SHP77 treated with DMSO at 0.1 percent for 48 hours (cell line): ENCODE results near the gene FILIP1.
A peak's percentile ranks its signal among the peaks of the same experiment; 100 is the strongest.

Source experiments
- DNase-seq: peaks from one replicate; lab custom pipeline; 2025; lab: John Stamatoyannopoulos, UW

The FILIP1 gene

DNA sequence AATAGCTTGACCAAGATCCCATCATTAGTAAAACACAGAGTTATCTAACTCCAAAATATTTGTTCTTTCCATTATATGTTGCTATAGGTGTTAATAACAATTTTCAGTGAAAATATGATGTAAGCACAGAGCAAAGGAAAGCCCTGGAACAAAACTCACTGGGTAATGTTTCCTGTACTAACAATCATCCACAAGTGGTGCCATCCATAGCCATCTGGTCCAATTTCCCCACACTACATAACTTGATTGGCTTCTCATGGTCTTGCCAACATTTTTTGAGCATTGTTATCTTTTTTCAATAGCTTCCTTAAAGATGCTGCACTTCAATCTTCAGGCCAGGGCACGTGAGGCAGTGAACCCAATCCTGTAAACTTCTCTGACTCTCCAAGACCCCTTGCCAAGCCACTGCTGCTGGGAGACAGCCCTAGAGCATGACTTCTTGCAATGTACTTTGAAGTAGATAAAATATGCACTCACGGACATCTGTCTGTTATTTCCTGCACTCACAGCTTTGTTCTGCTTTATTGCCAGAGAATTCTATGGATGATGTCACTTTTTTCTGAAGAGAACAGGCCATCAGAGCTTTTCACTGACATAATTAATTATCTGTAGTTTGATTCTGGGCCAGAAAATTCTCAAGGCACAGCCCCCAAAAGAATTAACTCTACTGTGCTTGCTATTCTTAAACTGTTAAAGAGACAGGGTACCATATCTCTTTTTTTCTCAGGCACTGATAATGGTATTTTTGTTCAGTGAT lies 111.5 kb downstream of the FILIP1 start:
- no peak for DNase-seq

DNA sequence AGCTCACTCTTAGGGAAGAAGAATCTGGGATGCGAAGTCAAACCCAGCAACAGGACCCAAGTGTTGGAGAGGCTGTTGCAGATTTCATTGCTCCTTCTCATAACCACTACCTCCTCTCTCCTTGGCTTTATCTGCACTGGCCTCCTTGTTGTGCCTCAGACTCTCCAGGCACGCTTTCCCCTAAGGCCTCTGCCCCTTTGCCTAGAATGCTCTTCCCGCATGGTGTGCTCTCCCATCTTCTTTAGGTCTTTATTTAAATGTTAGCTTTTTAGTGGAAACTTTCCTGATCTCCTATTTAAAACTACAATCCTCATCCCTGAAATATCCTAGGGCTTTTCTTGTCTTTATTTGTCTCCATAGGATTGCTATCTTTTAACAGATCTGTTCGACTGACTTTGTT lies 114.1 kb downstream of the FILIP1 start:
- no peak for DNase-seq

DNA sequence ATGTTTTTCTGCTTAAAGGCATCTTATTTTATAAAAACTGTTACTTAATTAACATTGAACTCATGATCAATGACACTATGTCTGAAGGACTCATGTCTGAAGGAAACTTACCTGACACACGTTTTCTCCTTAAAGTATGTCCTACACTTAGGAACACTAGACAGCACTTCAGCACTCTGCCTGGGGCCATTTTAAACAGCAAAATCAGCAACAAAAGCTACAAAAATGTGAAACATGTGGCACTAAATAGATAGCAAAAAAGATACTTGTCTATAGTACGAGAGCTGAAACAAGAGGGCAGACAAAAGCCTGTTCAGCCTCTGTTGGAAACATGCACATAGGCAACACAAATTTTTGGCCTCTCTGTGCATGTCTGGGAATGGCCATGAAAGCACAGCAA lies 115.5 kb downstream of the FILIP1 start:
- DNase-seq = no peak

DNA sequence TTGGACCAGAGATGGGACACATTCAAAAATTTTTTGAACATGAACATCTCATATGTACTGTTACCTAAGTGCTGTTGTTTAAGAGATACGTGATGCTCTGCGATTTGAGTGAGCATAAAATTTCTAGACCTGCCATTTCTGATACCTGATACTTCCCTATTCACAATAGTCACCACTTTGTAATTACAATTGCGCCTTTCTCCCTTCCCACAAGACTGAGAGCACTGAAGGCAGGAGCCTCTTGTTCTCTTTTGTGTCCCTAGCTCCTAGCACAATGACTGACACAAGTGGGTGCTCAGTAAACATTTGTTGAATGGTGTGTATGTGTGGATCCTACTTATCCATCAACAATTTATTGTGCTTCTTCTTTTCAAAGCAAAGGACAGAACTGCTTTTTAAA lies 116.2 kb downstream of the FILIP1 start:
- no peak for DNase-seq

DNA sequence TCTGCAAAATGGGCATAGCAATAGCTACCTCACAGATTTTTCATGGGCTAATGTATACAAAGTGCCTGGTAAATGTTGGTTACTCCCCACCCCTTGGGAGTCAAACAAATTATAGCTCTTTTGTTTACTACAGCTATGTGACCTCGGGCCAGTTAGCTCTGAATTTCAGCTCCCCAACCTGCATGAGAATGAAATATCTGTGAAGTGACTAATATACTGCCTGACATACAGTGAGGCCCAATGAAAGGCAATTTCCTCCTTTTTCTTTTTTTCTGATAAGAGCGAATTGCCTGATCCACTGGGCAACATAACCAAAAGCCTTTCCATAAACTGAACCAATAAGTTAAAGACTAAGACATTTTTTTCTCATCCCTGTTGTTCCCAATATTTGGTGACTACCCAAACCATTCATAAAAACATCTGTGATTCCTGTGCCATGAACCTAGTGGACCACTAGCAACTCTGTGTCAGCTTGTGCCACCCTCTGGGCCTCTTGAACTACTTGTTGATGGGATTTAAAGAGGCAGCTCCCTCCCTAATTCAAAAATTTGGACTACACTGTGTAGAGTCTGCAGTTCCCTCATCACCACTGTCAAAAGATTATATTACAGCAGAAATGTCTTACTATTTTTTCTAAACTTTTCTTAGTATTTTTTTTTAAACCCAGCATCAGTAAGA lies 117.1 kb downstream of the FILIP1 start:
- no peak for DNase-seq

DNA sequence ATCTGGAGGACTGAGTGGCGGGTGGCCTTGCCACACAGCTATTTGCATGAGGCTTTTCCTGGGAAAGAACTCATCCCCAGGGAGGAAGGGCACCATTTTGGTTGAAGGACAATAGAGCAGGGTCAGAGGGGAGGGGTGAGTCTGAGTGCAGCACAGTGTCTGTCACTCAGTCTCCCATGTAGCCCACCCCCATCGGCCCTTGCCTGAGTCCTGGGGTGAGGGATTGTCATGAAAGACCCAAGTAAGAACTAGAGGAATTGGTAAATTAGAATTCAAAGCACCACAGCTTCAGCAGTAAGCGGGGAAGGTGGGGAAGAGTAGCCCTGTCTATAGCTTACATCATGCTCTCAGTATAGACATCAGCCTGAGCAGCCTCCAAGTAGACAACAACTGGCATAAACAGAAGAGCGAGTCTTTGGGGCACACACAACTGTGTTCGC lies 118.6 kb downstream of the FILIP1 start:
- DNase-seq = no peak

DNA sequence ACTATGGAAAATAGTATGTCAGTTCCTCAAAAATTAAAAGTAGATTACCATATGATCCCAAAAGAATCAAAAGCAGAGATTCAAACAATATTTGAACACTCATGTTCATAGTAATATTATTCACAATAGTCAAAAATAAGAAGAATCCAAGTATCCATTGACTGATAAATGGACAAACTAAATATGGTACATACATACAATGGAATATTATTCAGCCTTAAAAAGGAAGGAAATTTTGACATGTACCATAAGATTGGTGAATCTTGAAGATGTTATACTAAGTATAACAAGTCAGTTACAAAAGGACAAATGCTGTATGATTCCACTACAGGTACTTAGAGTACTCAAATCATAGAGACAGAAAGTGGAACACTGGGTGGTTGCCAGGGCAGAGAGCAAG lies 120.7 kb downstream of the FILIP1 start:
- DNase-seq = no peak

DNA sequence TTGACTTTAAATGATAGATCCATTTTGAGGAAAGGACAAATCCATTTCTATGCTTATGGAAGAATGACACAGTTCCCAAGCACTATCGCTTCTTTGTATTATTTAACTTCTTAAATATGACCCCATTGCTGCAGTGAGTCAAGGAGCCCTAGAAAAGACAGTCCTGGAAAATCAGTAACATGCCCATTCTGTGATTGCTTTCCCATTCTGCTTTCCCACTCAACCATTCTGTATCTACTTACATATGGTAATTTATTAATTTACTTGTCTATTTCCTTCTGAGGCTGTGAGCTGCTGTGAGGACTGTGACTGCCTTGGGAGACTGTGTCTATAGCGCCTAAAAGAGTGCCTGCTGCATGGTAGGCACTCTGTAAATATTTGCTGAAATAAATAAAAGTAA lies 123.6 kb downstream of the FILIP1 start:
- DNase-seq = no peak

DNA sequence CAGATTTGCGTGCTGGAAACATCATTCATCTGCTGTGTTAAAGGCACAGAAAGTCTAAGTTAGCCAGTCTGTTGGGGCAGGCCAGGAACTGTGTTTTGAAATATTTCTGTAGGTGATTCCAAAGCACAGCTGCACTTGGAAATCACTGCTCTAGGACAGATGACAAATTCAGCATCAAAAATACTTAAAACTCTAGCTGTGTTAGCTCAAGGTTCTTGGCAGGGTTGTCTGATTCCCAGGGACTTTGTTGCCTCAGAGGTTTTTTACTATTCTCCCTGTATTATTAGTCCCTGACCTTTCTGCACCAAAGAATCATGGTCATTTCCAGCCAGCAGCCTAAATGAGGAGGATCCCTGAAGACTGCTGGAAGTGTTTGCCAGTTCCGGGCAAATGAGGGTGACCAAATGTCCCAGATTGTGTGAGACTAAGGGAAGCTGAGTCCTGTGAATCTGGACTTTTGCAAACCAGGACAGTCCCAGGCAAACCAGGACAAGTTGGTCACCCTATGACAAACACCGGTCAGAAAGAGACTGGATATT lies 124.7 kb downstream of the FILIP1 start:
- DNase-seq = no peak

DNA sequence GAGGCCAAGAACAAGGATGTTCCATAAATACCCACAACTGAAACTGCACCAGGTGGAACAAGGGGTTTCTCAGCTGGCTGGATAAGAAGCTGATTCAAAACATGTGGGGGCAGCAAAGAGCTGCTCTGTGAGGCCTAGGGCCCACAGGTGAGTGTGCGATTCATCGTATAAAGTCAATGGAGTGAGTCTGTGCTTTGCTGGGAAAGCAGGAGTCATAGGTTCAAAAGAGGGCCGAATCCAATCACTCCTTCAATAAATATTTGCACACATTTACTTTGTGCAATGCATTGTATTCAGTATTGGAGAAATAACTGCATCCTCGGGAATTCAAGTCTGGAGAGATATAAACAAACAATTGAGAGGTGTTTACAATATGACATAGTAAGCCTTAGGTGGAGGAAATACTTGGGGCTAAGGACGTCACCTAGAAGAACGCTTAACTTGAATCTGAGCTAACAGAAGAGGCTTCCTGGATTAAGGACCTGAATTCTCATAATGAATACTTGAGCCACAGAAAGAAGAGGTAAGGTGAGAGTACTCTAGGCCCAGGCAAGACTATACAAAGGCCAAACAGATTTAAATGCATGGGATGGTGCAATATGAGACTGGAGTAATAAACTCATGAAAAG lies 125.3 kb downstream of the FILIP1 start:
- peak; percentile 28 for DNase-seq

DNA sequence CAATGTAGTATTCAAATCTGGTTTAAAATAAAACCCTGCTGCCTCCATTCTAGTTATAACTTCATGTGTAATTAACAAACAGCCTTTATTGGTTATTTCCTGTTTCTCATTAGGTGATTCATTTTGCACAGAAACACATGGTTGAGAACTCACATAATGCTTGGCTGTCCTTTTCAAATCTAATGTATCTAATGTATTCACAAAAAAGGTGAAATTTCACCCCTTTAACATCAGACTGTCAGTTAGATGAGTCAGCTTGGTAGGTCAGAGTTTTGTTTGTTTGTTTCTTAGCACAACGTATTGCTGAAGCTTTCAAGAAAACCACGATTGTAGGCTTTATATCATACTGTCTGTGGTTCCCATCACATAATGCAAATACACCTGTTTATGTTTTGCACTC lies 130.3 kb downstream of the FILIP1 start:
- no peak for DNase-seq

DNA sequence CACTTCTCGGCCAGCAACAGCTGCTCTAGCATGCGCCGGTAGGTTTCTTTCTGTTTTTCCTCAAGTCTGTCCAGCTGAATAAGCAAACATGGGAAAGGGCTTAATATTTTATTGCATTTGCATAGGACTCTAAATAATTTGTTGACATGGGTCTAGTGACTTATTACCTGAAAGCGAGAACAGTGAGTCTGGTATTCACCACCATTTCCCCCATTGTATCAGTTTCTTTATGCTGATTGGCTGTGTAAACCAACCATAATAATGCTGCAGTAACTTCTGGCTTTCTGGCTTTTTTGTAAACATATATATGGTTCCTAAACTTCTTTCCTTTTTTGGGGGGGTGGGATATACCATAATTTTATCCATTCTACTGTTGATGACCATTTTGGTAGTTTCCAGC lies 140.0 kb downstream of the FILIP1 start:
- no peak for DNase-seq

DNA sequence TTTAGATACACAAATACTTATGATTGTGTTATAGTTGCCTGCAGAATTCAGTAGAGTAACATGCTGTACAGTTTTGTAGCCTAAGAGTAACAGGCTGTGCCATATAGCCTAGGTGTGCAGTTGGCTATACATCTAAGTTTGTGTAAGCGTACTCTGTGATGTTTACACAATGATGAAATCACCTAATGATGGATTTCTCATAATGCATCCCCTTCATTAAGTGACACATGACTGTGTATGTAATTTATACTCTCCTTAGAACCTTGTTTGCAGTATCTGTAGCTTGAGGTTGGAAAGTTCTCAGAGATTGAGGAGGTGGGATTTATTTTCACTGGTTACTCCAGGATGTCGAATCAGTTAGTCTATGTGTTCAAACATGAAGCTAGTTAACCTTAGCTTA lies 142.0 kb downstream of the FILIP1 start:
- peak; percentile 13 for DNase-seq

DNA sequence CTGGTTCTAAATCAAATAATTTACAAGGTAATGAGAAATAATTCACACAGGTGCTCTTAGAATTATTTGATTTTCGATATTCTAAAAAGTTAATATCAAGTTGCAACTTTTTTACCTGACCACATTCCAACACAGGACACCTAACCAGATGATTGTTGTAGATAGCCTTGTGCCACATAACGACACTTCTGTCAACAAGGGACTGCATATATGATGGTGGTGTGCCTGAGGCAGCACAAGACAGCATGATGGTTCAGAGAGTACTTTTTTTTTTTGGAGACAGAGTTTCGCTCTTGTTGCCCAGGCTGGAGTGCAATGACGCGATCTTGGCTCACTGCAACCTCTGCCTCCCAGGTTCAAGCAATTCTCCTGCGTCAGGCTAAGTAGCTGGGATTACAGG lies 142.8 kb downstream of the FILIP1 start:
- DNase-seq = no peak

DNA sequence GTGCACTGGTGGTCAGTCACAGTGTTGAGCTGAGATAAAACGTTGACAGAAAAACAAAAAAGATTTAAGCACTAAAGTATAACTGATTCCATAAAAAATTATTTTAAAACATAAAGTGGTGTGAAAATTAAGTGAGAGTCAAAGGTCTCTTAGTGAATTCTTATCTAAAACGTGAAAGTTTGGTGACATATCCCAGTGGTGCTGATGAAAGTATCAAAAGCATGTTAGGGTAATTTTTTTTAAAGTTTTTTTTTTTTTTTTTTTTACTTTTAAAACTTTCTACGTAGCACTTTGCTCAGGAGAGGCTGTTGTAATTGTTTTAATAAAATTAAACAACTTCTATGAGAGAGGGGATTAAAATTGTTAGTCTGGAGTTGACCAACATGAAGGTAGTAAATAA lies 143.4 kb downstream of the FILIP1 start:
- DNase-seq = no peak

DNA sequence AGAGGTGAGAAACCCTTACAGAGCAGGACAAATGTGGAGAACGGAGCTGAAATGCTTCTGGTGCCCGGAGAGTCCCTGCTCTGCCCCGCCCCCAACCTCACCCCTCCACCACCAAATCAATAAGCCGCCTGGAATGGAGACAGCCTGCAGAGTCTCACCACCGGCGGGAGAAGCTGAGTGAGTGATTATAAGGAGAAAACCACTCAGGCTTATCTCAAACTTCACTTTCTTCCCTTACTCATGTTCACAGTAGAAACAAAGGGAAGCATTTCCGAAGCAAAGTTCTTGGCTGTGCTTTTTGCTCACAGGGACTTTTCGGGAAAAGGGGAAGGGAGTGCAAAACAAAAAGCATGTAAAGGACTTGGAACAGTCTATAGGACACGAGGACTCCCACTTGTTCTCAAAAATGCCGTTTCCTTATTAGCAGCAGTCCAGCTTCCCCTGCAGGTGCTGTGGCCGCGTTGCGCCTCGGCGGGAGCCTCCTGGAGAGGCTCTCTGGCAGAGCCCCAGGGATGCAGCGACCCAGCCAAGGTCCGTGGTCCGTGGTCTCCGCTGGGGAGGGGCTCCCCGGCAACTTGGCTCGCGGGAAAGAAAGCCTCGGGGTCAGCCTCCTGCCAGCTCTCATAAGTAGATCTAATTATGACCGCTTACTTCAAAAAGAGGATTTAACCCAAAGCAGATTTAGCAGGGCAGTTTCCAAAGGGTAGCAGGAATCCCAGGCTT lies 144.2 kb downstream of the FILIP1 start:
- DNase-seq = no peak

DNA sequence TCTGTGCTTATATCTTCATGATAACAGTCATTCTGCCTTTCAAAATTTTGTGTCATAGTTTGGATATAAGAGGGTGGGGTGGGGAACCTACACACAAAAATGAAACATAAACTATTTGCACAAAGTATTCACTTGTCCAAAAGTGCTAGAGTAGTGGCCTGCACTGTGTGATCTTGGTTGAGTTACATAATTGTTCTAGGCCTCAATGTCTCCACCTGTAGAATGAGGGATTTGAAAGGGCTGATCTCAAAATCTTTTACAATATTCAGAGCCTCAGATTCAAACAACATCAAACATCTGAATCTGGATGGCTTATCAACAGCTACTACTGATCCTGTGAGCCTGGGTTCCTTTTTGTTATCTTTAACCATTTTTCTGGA lies 144.7 kb downstream of the FILIP1 start:
- DNase-seq = no peak

DNA sequence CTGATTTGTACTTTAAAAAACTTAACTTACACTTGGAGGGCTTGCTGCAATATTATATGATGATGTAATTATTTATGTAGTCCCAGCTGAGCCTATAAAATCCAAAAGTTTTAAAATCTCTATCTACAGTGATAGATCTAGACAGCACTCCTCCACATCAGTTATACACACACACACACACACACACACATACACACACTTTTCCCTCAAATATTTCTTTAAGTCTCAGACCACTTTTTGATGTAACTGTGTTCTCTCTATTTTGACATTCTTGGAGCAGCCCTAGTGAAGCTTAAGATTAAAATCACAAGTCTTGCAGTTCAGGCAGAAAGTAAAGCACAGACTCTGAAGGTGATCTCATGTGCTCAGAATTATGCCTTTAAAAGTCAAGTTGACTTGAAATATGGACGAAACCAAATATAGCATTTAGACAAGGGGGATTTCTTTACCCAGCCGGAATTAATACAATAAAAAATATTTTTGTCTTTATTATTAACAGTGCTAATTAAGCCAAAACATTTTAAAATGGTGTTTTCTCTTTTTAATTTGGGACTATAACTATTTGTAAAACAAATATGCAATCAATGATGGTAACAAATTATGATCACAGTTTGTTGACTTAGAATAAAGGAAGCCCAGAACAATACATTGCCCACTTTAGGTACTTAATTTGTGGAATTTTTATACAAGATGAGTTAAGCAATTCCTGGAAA lies 145.5 kb downstream of the FILIP1 start:
- no peak for DNase-seq

DNA sequence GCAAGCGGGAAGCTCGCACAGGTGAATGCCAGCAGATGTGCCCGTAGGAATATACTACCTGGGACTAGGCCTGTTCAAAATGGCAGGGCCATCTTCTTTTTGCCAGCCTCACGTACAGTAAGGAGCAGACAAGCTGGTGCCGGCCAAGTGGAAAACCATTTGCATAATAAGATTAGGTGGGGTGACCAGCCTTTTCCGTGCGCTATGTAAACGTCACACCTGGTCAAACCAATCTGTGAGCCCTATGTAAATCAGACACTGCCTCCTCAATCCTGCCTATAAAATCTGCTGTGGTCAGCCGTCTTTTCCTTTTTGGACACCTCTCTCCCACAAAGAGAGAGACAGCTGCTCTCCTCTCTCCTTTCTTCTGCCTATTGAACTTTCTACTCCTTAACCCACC lies 148.2 kb downstream of the FILIP1 start:
- no peak for DNase-seq

DNA sequence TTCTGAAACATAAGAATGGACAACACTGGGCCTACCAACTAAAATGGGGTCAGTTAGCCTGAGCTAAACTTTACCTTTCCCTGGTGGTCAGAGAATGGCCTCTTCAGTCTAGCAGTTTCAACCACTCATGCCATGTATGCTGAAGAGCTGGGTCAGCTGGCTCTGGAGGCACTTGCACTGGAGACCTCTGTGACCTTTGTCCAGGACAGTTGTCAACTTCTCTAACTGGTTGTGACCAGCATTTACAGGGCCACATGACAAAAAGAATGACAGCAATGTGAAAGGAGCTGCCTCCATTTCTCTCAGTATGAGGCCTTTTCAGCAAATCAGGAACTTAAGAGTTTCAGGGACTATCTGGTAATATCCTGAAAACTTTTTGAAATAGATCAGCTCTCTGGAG lies 149.1 kb downstream of the FILIP1 start:
- no peak for DNase-seq

DNA sequence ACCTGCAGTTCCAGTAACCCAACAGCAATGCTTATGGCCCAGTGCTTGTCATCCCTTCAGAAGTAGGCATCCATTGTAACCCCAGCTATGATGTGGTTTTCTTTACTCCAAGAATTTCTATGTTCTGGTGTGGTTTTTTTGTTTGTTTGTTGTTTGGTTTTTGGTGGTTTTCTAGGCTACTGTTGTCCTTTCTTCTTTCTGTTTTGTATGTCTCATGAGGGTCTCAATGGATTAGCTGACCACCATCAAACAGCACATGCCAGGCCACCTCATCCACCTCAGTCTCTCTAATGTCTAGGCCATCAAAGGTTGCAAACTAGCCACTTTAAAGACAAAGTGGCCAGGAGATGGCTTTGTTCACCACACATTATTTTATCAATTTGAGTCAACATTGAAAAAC lies 149.6 kb downstream of the FILIP1 start:
- DNase-seq = no peak
